Panc1 (cell line): ENCODE results near the gene HHEX. TPM values are rescaled to one million over a fixed set of nuclear protein-coding genes. Genes with fewer than 3 reads are reported as not detected.

Experiments
- ATAC-seq: fragments of 200-7000 bp; cut with Tn5 transposase; 2 replicates; pipeline ENCODE4 v1.9.1; 2020; ENCODE audit warnings: mild to moderate bottlenecking, moderate library complexity
- BruUV-seq: library from RNA; stranded (reverse); fragments of 400-500 nt; replicated peaks from 2 replicates; lab custom pipeline; 2021; lab: Mats Ljungman, UMichigan
- CTCF ChIA-PET: fragments of 300-600 bp; sonication (Branson Sonifier 250); formaldehyde crosslinking; loops from one replicate; lab custom pipeline; 2022; ENCODE audit warnings: antibody characterized with exemption; lab: Charles Lee
- POLR2A ChIA-PET: fragments of 300-600 bp; sonication (Branson Sonifier 250); formaldehyde crosslinking; loops from one replicate; lab custom pipeline; 2022; ENCODE audit warnings: antibody characterized with exemption; lab: Charles Lee
- DNase-seq: peaks from one replicate; pipeline ENCODE4 v3.0.0-alpha.2; 2010; ENCODE audit warnings: low read depth, low spot score
- H3K27ac ChIP-seq: 2 replicates; pipeline ENCODE4 v1.5.1; 2011; ENCODE audit warnings: mild to moderate bottlenecking, low read length, inconsistent platforms
- H3K27me3 ChIP-seq: fragments of 200-500 bp; sonication (Bioruptor generic); 2 replicates; pipeline ENCODE4 v1.6.0; 2014; ENCODE audit warnings: low read length, inconsistent platforms; ENCODE audit not compliant: control insufficient read depth, insufficient read depth
- H3K36me3 ChIP-seq: fragments of 200-500 bp; sonication (Bioruptor generic); 2 replicates; pipeline ENCODE4 v1.5.1; 2014; ENCODE audit warnings: inconsistent platforms, mild to moderate bottlenecking, low read length, moderate library complexity; ENCODE audit not compliant: control insufficient read depth, insufficient read depth
- H3K4me1 ChIP-seq: 2 replicates; pipeline ENCODE4 v1.5.1; 2011; ENCODE audit warnings: inconsistent platforms, mild to moderate bottlenecking, low read length, moderate library complexity; ENCODE audit not compliant: control insufficient read depth, insufficient read depth
- H3K4me3 ChIP-seq, 2 experiments: 2 replicates each; pipeline ENCODE4 v1.5.1; 2011 to 2012; ENCODE audit warnings: low read depth in 2 of 2, low read length in 2 of 2, mild to moderate bottlenecking in 2 of 2, inconsistent platforms in 1 of 2, moderate library complexity in 1 of 2
- H3K9me3 ChIP-seq: fragments of 200-500 bp; sonication (Bioruptor generic); 2 replicates; pipeline ENCODE4 v1.5.1; 2014; ENCODE audit warnings: low read depth, mild to moderate bottlenecking, inconsistent platforms, low read length, moderate library complexity; ENCODE audit not compliant: control insufficient read depth, insufficient read depth
- POLR2AphosphoS5 ChIP-seq: IDR thresholded peaks from 2 replicates; pipeline ENCODE4 v1.6.1; 2012; ENCODE audit warnings: mild to moderate bottlenecking, low read depth, low read length, moderate library complexity
- SIN3A ChIP-seq: IDR thresholded peaks from 2 replicates; pipeline ENCODE4 v1.6.1; 2012; ENCODE audit warnings: low read depth, mild to moderate bottlenecking, low read length, moderate library complexity, borderline replicate concordance; ENCODE audit not compliant: insufficient read depth
- TCF7L2 ChIP-seq: IDR thresholded peaks from 2 replicates; pipeline ENCODE4 v1.6.1; 2011; ENCODE audit warnings: mild to moderate bottlenecking, low read depth, low read length, inconsistent platforms
- in situ Hi-C: cut with HindIII; loops from 2 replicates; pipeline ENCODE4 v1.10.0; 2016; ENCODE audit warnings: low sequenced_read_pairs, low pct_unique_long_range_greater_than_20kb
- intact Hi-C: fragments of 100-400 bp; cut with micrococcal nuclease; formaldehyde crosslinking; loops from one replicate; pipeline ENCODE4 v1.10.0; 2022; ENCODE audit not compliant: unreplicated experiment
- total RNA-seq: library from RNA; stranded (reverse); gene quantifications from one replicate; pipeline ENCODE4 v1.2.1, GENCODE V29; 2021; ENCODE audit not compliant: unreplicated experiment
- TF ChIP-seq, protein P1 (sequence below), 2 experiments: IDR thresholded peaks; 2 replicates each; pipeline ENCODE4 v1.6.1; 2011 to 2012; ENCODE audit warnings: low read depth in 2 of 2, control low read depth in 1 of 2, low read length in 1 of 2, mild to moderate bottlenecking in 1 of 2, moderate library complexity in 1 of 2; ENCODE audit not compliant: insufficient read depth in 1 of 2
- TF ChIP-seq, protein P2 (sequence below): fragments of 450-650 bp; IDR thresholded peaks from 2 replicates; pipeline ENCODE4 v1.5.1; 2017; ENCODE audit warnings: mild to moderate bottlenecking

HHEX gene
- total RNA-seq, 1 experiment from 2014 or later: 10.1 TPM

DNA sequence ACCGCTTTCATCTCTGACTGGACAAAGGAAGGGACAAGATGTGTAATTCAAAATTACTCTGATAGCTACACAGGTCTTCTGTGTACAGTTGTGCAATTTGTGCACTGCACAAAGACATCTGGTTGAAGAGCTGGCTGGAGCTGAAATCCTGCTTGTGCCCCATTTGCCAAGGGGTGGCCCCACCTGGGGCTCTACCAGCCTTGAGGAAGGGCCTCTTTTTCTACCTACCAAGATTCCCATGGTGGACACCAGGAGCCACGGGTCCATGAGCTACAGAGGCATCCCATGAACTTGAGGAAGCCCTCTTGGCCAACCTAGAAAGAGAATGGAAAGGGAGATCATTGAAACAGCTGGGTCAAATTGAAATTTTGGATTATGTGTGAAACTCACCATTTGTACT, 43.2 kb downstream of the HHEX start:
- Histone ChIP-seq H3K4me1 (no peaks in the 10 kb centered on the region), H3K36me3 (no peaks in the 10 kb centered on the region), H3K9me3 (no peaks in the 10 kb centered on the region), H3K4me3 (no peak overlapping the region), H3K27ac (no peak overlapping the region), H3K27me3 (peaks cover 2% of the 10 kb centered on the region; the same call in 1 of the 2 replicates)
- no TSS peak for BruUV-seq
- ChIA-PET CTCF (no interaction called here), POLR2A (no interaction called here)
- DNase-seq (no peak), ATAC-seq (no peak)
- in situ Hi-C loops: no loop called here
- TF ChIP-seq TCF7L2 (no peak), SIN3A (no peak), POLR2AphosphoS5 (no peak)
- TF ChIP-seq, protein P1, sequence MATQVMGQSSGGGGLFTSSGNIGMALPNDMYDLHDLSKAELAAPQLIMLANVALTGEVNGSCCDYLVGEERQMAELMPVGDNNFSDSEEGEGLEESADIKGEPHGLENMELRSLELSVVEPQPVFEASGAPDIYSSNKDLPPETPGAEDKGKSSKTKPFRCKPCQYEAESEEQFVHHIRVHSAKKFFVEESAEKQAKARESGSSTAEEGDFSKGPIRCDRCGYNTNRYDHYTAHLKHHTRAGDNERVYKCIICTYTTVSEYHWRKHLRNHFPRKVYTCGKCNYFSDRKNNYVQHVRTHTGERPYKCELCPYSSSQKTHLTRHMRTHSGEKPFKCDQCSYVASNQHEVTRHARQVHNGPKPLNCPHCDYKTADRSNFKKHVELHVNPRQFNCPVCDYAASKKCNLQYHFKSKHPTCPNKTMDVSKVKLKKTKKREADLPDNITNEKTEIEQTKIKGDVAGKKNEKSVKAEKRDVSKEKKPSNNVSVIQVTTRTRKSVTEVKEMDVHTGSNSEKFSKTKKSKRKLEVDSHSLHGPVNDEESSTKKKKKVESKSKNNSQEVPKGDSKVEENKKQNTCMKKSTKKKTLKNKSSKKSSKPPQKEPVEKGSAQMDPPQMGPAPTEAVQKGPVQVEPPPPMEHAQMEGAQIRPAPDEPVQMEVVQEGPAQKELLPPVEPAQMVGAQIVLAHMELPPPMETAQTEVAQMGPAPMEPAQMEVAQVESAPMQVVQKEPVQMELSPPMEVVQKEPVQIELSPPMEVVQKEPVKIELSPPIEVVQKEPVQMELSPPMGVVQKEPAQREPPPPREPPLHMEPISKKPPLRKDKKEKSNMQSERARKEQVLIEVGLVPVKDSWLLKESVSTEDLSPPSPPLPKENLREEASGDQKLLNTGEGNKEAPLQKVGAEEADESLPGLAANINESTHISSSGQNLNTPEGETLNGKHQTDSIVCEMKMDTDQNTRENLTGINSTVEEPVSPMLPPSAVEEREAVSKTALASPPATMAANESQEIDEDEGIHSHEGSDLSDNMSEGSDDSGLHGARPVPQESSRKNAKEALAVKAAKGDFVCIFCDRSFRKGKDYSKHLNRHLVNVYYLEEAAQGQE (IDR thresholded peaks at IDR 0.05; ENCODE audit: insufficient read depth in 1 of 2, low read depth in 2 of 2, low read length in 1 of 2): no peak
- TF ChIP-seq, protein P2, sequence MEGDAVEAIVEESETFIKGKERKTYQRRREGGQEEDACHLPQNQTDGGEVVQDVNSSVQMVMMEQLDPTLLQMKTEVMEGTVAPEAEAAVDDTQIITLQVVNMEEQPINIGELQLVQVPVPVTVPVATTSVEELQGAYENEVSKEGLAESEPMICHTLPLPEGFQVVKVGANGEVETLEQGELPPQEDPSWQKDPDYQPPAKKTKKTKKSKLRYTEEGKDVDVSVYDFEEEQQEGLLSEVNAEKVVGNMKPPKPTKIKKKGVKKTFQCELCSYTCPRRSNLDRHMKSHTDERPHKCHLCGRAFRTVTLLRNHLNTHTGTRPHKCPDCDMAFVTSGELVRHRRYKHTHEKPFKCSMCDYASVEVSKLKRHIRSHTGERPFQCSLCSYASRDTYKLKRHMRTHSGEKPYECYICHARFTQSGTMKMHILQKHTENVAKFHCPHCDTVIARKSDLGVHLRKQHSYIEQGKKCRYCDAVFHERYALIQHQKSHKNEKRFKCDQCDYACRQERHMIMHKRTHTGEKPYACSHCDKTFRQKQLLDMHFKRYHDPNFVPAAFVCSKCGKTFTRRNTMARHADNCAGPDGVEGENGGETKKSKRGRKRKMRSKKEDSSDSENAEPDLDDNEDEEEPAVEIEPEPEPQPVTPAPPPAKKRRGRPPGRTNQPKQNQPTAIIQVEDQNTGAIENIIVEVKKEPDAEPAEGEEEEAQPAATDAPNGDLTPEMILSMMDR: no peak
- intact Hi-C loops: no loop called here

DNA sequence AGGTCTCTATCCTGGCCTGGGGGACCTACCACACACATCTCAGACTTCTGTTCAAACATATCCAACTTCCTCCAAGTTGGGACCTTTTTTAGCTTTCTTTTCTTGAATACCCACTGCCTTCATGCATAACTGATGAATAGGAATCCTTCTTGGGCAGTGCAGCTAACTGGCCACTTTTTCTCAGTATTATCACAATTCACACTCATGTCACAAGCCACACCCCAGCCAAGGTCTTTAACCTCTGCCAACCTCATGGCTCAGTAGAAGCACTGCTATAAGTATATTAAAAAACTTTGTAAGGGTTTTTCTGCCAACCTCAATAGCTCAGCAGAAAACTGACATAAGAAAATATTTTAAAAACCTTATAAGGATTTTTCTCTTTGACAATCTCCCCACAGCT, 44.5 kb downstream of the HHEX start:
- no peak for TF ChIP-seq TCF7L2
- no peak for TF ChIP-seq SIN3A
- TF ChIP-seq, protein P2: no peak
- TF ChIP-seq POLR2AphosphoS5: no peak
- TF ChIP-seq, protein P1 (IDR thresholded peaks at IDR 0.05; ENCODE audit: insufficient read depth in 1 of 2, low read depth in 2 of 2, low read length in 1 of 2): no peak
- DNase-seq (no peak), ATAC-seq (no peak)
- no peaks in the 10 kb centered on the region for H3K9me3 ChIP-seq
- H3K27me3 ChIP-seq: peaks cover 2% of the 10 kb centered on the region; the same call in 1 of the 2 replicates
- ChIA-PET POLR2A (no interaction called here), CTCF (no interaction called here)
- H3K36me3 ChIP-seq: no peaks in the 10 kb centered on the region
- H3K4me1 ChIP-seq: no peaks in the 10 kb centered on the region
- intact Hi-C loops (no loop called here), in situ Hi-C loops (no loop called here)
- no peak overlapping the region for H3K27ac ChIP-seq
- BruUV-seq: no TSS peak
- H3K4me3 ChIP-seq: no peak overlapping the region
